Measurements from ENCODE around the gene SUSD6.
A peak's percentile ranks its signal among the peaks of the same experiment; 100 is the strongest.

Gene SUSD6

GRCh38 chr14:69654116-69654515, 42.7 kb downstream of the SUSD6 start:
- Histone ChIP-seq H3K4me3 (replicated peaks; ENCODE audit: insufficient read depth, low read length) (no peak overlapping the region), H3K27ac (replicated peaks) (peak overlapping the region; percentile 79; the same call in 1 of the 2 replicates), H3K27me3 (ENCODE audit: insufficient read depth, poor library complexity, severe bottlenecking) (no peaks in the 10 kb centered on the region)
- no peak for DNase-seq (ENCODE audit: low read depth in 1 of 2, low spot score in 1 of 2)
- TF ChIP-seq, protein P1, sequence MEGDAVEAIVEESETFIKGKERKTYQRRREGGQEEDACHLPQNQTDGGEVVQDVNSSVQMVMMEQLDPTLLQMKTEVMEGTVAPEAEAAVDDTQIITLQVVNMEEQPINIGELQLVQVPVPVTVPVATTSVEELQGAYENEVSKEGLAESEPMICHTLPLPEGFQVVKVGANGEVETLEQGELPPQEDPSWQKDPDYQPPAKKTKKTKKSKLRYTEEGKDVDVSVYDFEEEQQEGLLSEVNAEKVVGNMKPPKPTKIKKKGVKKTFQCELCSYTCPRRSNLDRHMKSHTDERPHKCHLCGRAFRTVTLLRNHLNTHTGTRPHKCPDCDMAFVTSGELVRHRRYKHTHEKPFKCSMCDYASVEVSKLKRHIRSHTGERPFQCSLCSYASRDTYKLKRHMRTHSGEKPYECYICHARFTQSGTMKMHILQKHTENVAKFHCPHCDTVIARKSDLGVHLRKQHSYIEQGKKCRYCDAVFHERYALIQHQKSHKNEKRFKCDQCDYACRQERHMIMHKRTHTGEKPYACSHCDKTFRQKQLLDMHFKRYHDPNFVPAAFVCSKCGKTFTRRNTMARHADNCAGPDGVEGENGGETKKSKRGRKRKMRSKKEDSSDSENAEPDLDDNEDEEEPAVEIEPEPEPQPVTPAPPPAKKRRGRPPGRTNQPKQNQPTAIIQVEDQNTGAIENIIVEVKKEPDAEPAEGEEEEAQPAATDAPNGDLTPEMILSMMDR (IDR thresholded peaks at IDR 0.05; ENCODE audit: insufficient read depth, low read length), result no peak
- TF ChIP-seq SPI1 (IDR thresholded peaks at IDR 0.05; ENCODE audit: borderline replicate concordance, low read depth) (no peak), REST (IDR thresholded peaks at IDR 0.05; ENCODE audit: insufficient replicate concordance, low read depth) (no peak), POLR2AphosphoS5 (IDR thresholded peaks at IDR 0.05; ENCODE audit: low read depth) (no peak), GABPA (IDR thresholded peaks at IDR 0.05; ENCODE audit: low read depth) (no peak)

DNA sequence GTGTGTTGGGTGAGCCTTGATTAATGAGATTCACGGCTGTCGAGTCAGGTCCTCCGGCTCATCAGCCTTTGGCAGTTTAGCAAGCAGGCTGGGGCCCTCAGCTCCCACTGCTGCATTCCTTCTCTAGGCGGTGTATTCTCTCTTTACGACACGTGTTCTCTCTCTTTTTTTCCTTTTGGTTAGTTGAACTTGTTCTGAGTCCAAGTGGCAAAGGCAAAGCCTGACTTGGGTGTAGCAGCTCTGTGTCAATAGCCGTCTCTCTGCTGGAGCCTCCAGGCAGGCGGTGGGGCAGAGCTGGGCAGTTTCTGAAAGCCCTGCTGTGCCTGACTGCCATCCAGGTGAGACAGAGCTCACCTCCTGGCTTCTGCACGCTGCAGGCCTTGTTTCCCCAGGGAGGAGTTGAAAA, 46.6 kb downstream of the SUSD6 start:
- DNase-seq (ENCODE audit: low read depth in 1 of 2, low spot score in 1 of 2), result no peak
- no peak for TF ChIP-seq POLR2AphosphoS5 (IDR thresholded peaks at IDR 0.05; ENCODE audit: low read depth)
- no peak for TF ChIP-seq SPI1 (IDR thresholded peaks at IDR 0.05; ENCODE audit: borderline replicate concordance, low read depth)
- TF ChIP-seq, protein P1 (IDR thresholded peaks at IDR 0.05; ENCODE audit: insufficient read depth, low read length), result no peak
- no peak for TF ChIP-seq GABPA (IDR thresholded peaks at IDR 0.05; ENCODE audit: low read depth)
- no peak for TF ChIP-seq REST (IDR thresholded peaks at IDR 0.05; ENCODE audit: insufficient replicate concordance, low read depth)
- Histone ChIP-seq H3K27me3 (ENCODE audit: insufficient read depth, poor library complexity, severe bottlenecking) (no peaks in the 10 kb centered on the region), H3K27ac (replicated peaks) (no peak overlapping the region), H3K4me3 (replicated peaks; ENCODE audit: insufficient read depth, low read length) (no peak overlapping the region)

GRCh38 chr14:69658664-69659261, 47.4 kb downstream of the SUSD6 start:
- H3K27ac ChIP-seq (replicated peaks), result no peak overlapping the region

More at GRCh38 chr14:69658664-69659261, 47.4 kb downstream of the SUSD6 start:
- H3K27me3 ChIP-seq (ENCODE audit: insufficient read depth, poor library complexity, severe bottlenecking), result no peaks in the 10 kb centered on the region
- TF ChIP-seq GABPA (IDR thresholded peaks at IDR 0.05; ENCODE audit: low read depth) (no peak), POLR2AphosphoS5 (IDR thresholded peaks at IDR 0.05; ENCODE audit: low read depth) (no peak), REST (IDR thresholded peaks at IDR 0.05; ENCODE audit: insufficient replicate concordance, low read depth) (no peak), SPI1 (IDR thresholded peaks at IDR 0.05; ENCODE audit: borderline replicate concordance, low read depth) (no peak)
- TF ChIP-seq, protein P1 (IDR thresholded peaks at IDR 0.05; ENCODE audit: insufficient read depth, low read length), result no peak
- no peak overlapping the region for H3K4me3 ChIP-seq (replicated peaks; ENCODE audit: insufficient read depth, low read length)
- DNase-seq (ENCODE audit: low read depth in 1 of 2, low spot score in 1 of 2), result no peak
